ENCODE measurements around the gene CARS2. TPM values are rescaled to one million over a fixed set of nuclear protein-coding genes. Genes with fewer than 3 reads are reported as not detected.

CARS2 gene
- total and polyA plus RNA-seq, 2 experiments from 2014 or later: 39.0 to 53.5 TPM

DNA sequence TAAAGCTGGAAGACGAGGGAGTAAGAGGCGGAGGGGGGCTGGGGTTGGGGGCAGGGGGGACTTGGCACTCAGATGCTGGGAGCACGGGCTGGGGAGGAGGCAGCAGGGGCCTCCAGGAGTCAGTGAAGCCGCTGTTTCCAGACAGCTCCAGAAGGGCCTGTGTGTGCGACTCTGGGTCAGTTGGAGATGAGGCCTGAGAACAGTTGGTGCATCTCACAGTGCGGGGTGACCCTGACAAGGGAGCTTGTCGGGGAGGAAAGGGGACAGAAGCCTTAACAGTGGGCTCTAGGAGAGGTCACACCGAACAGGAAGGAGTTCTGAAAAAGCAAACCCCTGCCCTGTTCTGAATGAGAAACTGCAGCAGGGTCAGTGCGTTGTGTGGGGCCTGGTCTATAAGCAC is 79.4 kb downstream of the CARS2 start:
- H3K36me3 Mint-ChIP-seq (ENCODE audit: low read depth): peaks cover 47% of the 10 kb centered on the region
- DNase-seq (ENCODE audit: low spot score): no peak
- H3K4me3 ChIP-seq: no peak overlapping the region
- no peaks in the 10 kb centered on the region for H3K9me2 ChIP-seq (ENCODE audit: insufficient read depth)
- H3K27me3 ChIP-seq (ENCODE audit: insufficient read depth): no peaks in the 10 kb centered on the region
- H3K4me3 Mint-ChIP-seq: no peak overlapping the region
- ATAC-seq: no peak
- peaks cover 5% of the 10 kb centered on the region for H3K27me3 Mint-ChIP-seq (ENCODE audit: insufficient read depth, low read depth, poor library complexity)
- H3F3A ChIP-seq (replicated peaks; ENCODE audit: low read depth): no peaks in the 10 kb centered on the region
- no peak overlapping the region for H3K27ac Mint-ChIP-seq
- TF ChIP-seq POLR2AphosphoS5 (IDR thresholded peaks at IDR 0.05; ENCODE audit: low read depth): no peak
- TF ChIP-seq EZH2phosphoT487 (IDR thresholded peaks at IDR 0.05; ENCODE audit: unreplicated experiment): no peak
- no peak for TF ChIP-seq JUNB (IDR thresholded peaks at IDR 0.05; ENCODE audit: unreplicated experiment)
- no peak for TF ChIP-seq STAT1 (IDR thresholded peaks at IDR 0.05; ENCODE audit: unreplicated experiment)
- TF ChIP-seq, protein P1, sequence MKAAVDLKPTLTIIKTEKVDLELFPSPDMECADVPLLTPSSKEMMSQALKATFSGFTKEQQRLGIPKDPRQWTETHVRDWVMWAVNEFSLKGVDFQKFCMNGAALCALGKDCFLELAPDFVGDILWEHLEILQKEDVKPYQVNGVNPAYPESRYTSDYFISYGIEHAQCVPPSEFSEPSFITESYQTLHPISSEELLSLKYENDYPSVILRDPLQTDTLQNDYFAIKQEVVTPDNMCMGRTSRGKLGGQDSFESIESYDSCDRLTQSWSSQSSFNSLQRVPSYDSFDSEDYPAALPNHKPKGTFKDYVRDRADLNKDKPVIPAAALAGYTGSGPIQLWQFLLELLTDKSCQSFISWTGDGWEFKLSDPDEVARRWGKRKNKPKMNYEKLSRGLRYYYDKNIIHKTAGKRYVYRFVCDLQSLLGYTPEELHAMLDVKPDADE (IDR thresholded peaks at IDR 0.05): no peak
- no peak for TF ChIP-seq ZNF114 (CRISPR knock-in tag; IDR thresholded peaks at IDR 0.05)
- TF ChIP-seq, protein P2, sequence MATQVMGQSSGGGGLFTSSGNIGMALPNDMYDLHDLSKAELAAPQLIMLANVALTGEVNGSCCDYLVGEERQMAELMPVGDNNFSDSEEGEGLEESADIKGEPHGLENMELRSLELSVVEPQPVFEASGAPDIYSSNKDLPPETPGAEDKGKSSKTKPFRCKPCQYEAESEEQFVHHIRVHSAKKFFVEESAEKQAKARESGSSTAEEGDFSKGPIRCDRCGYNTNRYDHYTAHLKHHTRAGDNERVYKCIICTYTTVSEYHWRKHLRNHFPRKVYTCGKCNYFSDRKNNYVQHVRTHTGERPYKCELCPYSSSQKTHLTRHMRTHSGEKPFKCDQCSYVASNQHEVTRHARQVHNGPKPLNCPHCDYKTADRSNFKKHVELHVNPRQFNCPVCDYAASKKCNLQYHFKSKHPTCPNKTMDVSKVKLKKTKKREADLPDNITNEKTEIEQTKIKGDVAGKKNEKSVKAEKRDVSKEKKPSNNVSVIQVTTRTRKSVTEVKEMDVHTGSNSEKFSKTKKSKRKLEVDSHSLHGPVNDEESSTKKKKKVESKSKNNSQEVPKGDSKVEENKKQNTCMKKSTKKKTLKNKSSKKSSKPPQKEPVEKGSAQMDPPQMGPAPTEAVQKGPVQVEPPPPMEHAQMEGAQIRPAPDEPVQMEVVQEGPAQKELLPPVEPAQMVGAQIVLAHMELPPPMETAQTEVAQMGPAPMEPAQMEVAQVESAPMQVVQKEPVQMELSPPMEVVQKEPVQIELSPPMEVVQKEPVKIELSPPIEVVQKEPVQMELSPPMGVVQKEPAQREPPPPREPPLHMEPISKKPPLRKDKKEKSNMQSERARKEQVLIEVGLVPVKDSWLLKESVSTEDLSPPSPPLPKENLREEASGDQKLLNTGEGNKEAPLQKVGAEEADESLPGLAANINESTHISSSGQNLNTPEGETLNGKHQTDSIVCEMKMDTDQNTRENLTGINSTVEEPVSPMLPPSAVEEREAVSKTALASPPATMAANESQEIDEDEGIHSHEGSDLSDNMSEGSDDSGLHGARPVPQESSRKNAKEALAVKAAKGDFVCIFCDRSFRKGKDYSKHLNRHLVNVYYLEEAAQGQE (IDR thresholded peaks at IDR 0.05; ENCODE audit: unreplicated experiment): no peak
- TF ChIP-seq, protein P3, sequence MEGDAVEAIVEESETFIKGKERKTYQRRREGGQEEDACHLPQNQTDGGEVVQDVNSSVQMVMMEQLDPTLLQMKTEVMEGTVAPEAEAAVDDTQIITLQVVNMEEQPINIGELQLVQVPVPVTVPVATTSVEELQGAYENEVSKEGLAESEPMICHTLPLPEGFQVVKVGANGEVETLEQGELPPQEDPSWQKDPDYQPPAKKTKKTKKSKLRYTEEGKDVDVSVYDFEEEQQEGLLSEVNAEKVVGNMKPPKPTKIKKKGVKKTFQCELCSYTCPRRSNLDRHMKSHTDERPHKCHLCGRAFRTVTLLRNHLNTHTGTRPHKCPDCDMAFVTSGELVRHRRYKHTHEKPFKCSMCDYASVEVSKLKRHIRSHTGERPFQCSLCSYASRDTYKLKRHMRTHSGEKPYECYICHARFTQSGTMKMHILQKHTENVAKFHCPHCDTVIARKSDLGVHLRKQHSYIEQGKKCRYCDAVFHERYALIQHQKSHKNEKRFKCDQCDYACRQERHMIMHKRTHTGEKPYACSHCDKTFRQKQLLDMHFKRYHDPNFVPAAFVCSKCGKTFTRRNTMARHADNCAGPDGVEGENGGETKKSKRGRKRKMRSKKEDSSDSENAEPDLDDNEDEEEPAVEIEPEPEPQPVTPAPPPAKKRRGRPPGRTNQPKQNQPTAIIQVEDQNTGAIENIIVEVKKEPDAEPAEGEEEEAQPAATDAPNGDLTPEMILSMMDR (conservative IDR thresholded peaks at IDR 0.05; ENCODE audit: low read depth in 2 of 2): no peak
- TF ChIP-seq, protein P4, sequence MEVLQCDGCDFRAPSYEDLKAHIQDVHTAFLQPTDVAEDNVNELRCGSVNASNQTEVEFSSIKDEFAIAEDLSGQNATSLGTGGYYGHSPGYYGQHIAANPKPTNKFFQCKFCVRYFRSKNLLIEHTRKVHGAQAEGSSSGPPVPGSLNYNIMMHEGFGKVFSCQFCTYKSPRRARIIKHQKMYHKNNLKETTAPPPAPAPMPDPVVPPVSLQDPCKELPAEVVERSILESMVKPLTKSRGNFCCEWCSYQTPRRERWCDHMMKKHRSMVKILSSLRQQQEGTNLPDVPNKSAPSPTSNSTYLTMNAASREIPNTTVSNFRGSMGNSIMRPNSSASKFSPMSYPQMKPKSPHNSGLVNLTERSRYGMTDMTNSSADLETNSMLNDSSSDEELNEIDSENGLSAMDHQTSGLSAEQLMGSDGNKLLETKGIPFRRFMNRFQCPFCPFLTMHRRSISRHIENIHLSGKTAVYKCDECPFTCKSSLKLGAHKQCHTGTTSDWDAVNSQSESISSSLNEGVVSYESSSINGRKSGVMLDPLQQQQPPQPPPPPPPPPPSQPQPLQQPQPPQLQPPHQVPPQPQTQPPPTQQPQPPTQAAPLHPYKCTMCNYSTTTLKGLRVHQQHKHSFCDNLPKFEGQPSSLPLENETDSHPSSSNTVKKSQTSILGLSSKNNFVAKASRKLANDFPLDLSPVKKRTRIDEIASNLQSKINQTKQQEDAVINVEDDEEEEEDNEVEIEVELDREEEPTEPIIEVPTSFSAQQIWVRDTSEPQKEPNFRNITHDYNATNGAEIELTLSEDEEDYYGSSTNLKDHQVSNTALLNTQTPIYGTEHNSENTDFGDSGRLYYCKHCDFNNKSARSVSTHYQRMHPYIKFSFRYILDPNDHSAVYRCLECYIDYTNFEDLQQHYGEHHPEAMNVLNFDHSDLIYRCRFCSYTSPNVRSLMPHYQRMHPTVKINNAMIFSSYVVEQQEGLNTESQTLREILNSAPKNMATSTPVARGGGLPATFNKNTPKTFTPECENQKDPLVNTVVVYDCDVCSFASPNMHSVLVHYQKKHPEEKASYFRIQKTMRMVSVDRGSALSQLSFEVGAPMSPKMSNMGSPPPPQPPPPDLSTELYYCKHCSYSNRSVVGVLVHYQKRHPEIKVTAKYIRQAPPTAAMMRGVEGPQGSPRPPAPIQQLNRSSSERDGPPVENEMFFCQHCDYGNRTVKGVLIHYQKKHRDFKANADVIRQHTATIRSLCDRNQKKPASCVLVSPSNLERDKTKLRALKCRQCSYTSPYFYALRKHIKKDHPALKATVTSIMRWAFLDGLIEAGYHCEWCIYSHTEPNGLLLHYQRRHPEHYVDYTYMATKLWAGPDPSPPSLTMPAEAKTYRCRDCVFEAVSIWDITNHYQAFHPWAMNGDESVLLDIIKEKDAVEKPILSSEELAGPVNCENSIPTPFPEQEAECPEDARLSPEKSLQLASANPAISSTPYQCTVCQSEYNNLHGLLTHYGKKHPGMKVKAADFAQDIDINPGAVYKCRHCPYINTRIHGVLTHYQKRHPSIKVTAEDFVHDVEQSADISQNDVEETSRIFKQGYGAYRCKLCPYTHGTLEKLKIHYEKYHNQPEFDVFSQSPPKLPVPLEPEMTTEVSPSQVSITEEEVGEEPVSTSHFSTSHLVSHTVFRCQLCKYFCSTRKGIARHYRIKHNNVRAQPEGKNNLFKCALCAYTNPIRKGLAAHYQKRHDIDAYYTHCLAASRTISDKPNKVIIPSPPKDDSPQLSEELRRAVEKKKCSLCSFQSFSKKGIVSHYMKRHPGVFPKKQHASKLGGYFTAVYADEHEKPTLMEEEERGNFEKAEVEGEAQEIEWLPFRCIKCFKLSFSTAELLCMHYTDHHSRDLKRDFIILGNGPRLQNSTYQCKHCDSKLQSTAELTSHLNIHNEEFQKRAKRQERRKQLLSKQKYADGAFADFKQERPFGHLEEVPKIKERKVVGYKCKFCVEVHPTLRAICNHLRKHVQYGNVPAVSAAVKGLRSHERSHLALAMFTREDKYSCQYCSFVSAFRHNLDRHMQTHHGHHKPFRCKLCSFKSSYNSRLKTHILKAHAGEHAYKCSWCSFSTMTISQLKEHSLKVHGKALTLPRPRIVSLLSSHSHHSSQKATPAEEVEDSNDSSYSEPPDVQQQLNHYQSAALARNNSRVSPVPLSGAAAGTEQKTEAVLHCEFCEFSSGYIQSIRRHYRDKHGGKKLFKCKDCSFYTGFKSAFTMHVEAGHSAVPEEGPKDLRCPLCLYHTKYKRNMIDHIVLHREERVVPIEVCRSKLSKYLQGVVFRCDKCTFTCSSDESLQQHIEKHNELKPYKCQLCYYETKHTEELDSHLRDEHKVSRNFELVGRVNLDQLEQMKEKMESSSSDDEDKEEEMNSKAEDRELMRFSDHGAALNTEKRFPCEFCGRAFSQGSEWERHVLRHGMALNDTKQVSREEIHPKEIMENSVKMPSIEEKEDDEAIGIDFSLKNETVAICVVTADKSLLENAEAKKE (CRISPR knock-in tag; IDR thresholded peaks at IDR 0.05): no peak
- no peak for TF ChIP-seq ZNF331 (CRISPR knock-in tag; IDR thresholded peaks at IDR 0.05; ENCODE audit: low read depth)
- TF ChIP-seq EZH2 (IDR thresholded peaks at IDR 0.05; ENCODE audit: low read depth, unreplicated experiment): no peak
- TF ChIP-seq CREB1 (CRISPR knock-in tag; IDR thresholded peaks at IDR 0.05; ENCODE audit: low read depth): no peak
- TF ChIP-seq NANOG (IDR thresholded peaks at IDR 0.05; ENCODE audit: borderline replicate concordance): no peak
- H3K4me2 ChIP-seq: no peak overlapping the region
- H3K9me3 Mint-ChIP-seq: no peaks in the 10 kb centered on the region
- H3K4me1 Mint-ChIP-seq: peaks cover 9% of the 10 kb centered on the region; the same call in 2 of the 3 replicates
- peaks cover 38% of the 10 kb centered on the region for H4K20me1 ChIP-seq (replicated peaks; ENCODE audit: insufficient read depth)
- H3K36me3 ChIP-seq (ENCODE audit: insufficient read depth): no peaks in the 10 kb centered on the region
- no peak overlapping the region for H3K27ac ChIP-seq (ENCODE audit: low read depth)
- no peaks in the 10 kb centered on the region for H3K4me1 ChIP-seq (ENCODE audit: insufficient read depth)
- H2AFZ ChIP-seq: no peak overlapping the region
- H3K79me2 ChIP-seq (replicated peaks; ENCODE audit: insufficient read depth): peaks cover 96% of the 10 kb centered on the region

All from GM23338 (cell line).